Fibroblast of skin of right biceps (primary cell): ENCODE data around the gene TTC19.
"Not testable (repeated sequence)": the region's sequence is repeated elsewhere in the genome, so short reads cannot be mapped to it uniquely, and the experiment has no call there.

Experiments
- DNase-seq: peaks from one replicate; pipeline ENCODE4 v3.0.0-alpha.2; 2013

TTC19 gene

GRCh38 chr17:16033729-16034349, 34.2 kb downstream of the TTC19 start:
- DNase-seq = no peak

- no peak for DNase-seq
Measured at GRCh38 chr17:16036261-16036660, 36.6 kb downstream of the TTC19 start.

- DNase-seq = peak; percentile 23
Measured at GRCh38 chr17:16037636-16038035, 38.0 kb downstream of the TTC19 start.

- DNase-seq = peak; percentile 73
Measured at GRCh38 chr17:16040710-16041251, 41.2 kb downstream of the TTC19 start.

GRCh38 chr17:16044487-16044886, 44.9 kb downstream of the TTC19 start:
- DNase-seq = no peak

- no peak for DNase-seq
Measured at GRCh38 chr17:16046966-16047365, 47.3 kb downstream of the TTC19 start.

GRCh38 chr17:16048811-16049449, 49.3 kb downstream of the TTC19 start:
- no peak for DNase-seq

- DNase-seq = no peak
Measured at GRCh38 chr17:16050844-16051243, 51.2 kb downstream of the TTC19 start.

- peak; percentile 31 for DNase-seq
Measured at GRCh38 chr17:16052486-16052885, 52.9 kb downstream of the TTC19 start.

- DNase-seq = not testable (repeated sequence)
Measured at GRCh38 chr17:16055139-16055538, 55.5 kb downstream of the TTC19 start.

GRCh38 chr17:16061631-16062030, 62.0 kb downstream of the TTC19 start:
- no peak for DNase-seq

GRCh38 chr17:16066125-16066524, 66.5 kb downstream of the TTC19 start:
- no peak for DNase-seq

GRCh38 chr17:16068323-16068722, 68.7 kb downstream of the TTC19 start:
- DNase-seq = no peak

- no peak for DNase-seq
Measured at GRCh38 chr17:16072031-16072430, 72.4 kb downstream of the TTC19 start.

- no peak for DNase-seq
Measured at GRCh38 chr17:16073845-16074244, 74.2 kb downstream of the TTC19 start.

GRCh38 chr17:16074423-16074822, 74.8 kb downstream of the TTC19 start:
- no peak for DNase-seq

- DNase-seq = no peak
Measured at GRCh38 chr17:16075949-16076348, 76.3 kb downstream of the TTC19 start.
